GM12874 (cell line): ENCODE results near the gene TAC3.

Experiments used
- CTCF ChIP-seq: IDR thresholded peaks from 2 replicates; pipeline ENCODE4 v1.5.1; 2011; ENCODE audit warnings: low read depth, mild to moderate bottlenecking, control low read depth, low read length, moderate library complexity; ENCODE audit not compliant: insufficient read depth

Gene TAC3

GRCh38 chr12:57049119-57049446 lies 32.8 kb upstream of the TAC3 start:
- no peak for TF ChIP-seq CTCF

- no peak for TF ChIP-seq CTCF
Observed at GRCh38 chr12:57048423-57049118, 32.2 kb upstream of the TAC3 start.

- TF ChIP-seq CTCF = no peak
Observed at GRCh38 chr12:57047981-57048380, 31.7 kb upstream of the TAC3 start.

GRCh38 chr12:57046947-57047890 lies 30.9 kb upstream of the TAC3 start:
- TF ChIP-seq CTCF = no peak

GRCh38 chr12:57046086-57046791 lies 29.9 kb upstream of the TAC3 start:
- TF ChIP-seq CTCF = no peak

GRCh38 chr12:57044889-57045288 lies 28.6 kb upstream of the TAC3 start:
- no peak for TF ChIP-seq CTCF

- no peak for TF ChIP-seq CTCF
Observed at GRCh38 chr12:57044468-57044867, 28.1 kb upstream of the TAC3 start.
